Measurements from ENCODE around the gene CHD3.

DNA sequence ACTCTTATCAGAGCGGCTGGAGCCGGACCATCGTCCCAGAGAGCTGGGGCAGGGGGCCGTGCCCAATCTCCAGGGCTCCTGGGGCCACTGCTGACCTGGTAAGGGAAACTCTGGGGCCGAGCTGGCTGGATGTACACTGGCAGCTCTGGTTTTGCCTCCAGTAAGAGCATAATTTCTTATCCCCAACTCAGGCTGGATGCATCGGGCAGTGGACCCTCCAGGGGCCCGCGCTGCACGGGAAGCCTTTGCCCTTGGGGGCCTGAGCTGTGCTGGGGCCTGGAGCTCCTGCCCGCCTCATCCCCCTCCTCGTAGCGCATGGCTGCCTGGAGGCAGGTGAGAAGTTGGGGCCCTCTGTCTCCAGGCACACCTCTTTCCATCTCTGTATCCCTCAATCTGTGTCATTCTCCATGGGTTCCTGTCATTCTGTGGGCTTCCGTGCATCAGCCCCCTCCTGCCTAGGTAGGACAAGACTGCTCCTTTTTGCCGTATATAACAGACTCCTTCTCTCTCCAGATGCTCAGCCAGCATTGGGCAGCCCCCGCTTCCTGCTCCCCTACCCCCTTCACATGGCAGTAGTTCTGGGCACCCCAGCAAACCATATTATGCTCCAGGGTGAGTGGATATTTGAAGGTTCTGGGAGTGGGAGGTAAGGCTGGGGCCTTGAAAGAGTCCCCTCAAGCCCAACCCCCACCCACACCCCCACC is 43.1 kb upstream of the CHD3 start:
- TF ChIP-seq CTCF (IDR thresholded peaks at IDR 0.05) (no peak), POLR2A (IDR thresholded peaks at IDR 0.05) (no peak)
